Testis (tissue), 2 donors: ENCODE measurements around the gene ATXN7.

Source experiments
- CTCF ChIP-seq, 3 experiments: fragments of 450-650 bp in 2 of 3; fragments of 200-600 bp in 1 of 3; sonication (generic) in 1 of 3; IDR thresholded peaks; one replicate each; pipeline ENCODE4 v1.5.1; 2016 to 2019; ENCODE audit warnings: antibody characterized with exemption in 3 of 3, mild to moderate bottlenecking in 2 of 3, moderate library complexity in 1 of 3
- POLR2A ChIP-seq: fragments of 450-650 bp; IDR thresholded peaks from one replicate; pipeline ENCODE4 v1.6.1; 2017; ENCODE audit warnings: antibody characterized with exemption, mild to moderate bottlenecking, moderate library complexity

GRCh38 chr3:64008487-64009351 lies 145.1 kb downstream of the ATXN7 start:
- no peak for TF ChIP-seq CTCF (IDR thresholded peaks at IDR 0.05)
- no peak for TF ChIP-seq POLR2A
